Hepatocyte (in vitro differentiated cells): ENCODE data around the gene ALKBH7. TPM values are rescaled to one million over a fixed set of nuclear protein-coding genes. Genes with fewer than 3 reads are reported as not detected.

Experiments
- DNase-seq: peaks from one replicate; pipeline ENCODE4 v3.0.0-alpha.2; 2016; ENCODE audit warnings: low spot score
- H2AFZ ChIP-seq: fragments of 200-600 bp; sonication (generic); 2 replicates; pipeline ENCODE4 v1.6.0; 2016; ENCODE audit warnings: antibody characterized with exemption, mild to moderate bottlenecking
- H3K27ac ChIP-seq: fragments of 200-600 bp; sonication (generic); 2 replicates; pipeline ENCODE4 v1.5.1; 2016; ENCODE audit warnings: mild to moderate bottlenecking
- H3K27me3 ChIP-seq: fragments of 200-600 bp; sonication (generic); 2 replicates; pipeline ENCODE4 v1.6.1; 2016
- H3K36me3 ChIP-seq: fragments of 200-600 bp; sonication (generic); replicated peaks from 2 replicates; pipeline ENCODE4 v1.5.1; 2016; ENCODE audit warnings: low read depth; ENCODE audit not compliant: insufficient read depth
- H3K4me1 ChIP-seq: fragments of 200-600 bp; sonication (generic); 2 replicates; pipeline ENCODE4 v1.5.1; 2016; ENCODE audit warnings: mild to moderate bottlenecking, moderate library complexity; ENCODE audit not compliant: insufficient read depth
- H3K4me2 ChIP-seq: fragments of 200-600 bp; sonication (generic); 2 replicates; pipeline ENCODE4 v1.6.0; 2016
- H3K4me3 ChIP-seq: fragments of 200-600 bp; sonication (generic); 2 replicates; pipeline ENCODE4 v1.5.1; 2016; ENCODE audit warnings: mild to moderate bottlenecking
- H3K79me2 ChIP-seq: fragments of 200-600 bp; sonication (generic); 2 replicates; pipeline ENCODE4 v1.6.0; 2017; ENCODE audit warnings: mild to moderate bottlenecking
- H3K9me2 ChIP-seq: fragments of 200-600 bp; sonication (generic); replicated peaks from 2 replicates; pipeline ENCODE4 v1.6.0; 2017; ENCODE audit warnings: mild to moderate bottlenecking; ENCODE audit not compliant: insufficient read depth
- H3K9me3 ChIP-seq: fragments of 200-600 bp; sonication (generic); 2 replicates; pipeline ENCODE4 v1.5.1; 2016; ENCODE audit warnings: low read depth, mild to moderate bottlenecking
- H4K20me1 ChIP-seq: fragments of 200-600 bp; sonication (generic); 2 replicates; pipeline ENCODE4 v1.6.0; 2016; ENCODE audit warnings: mild to moderate bottlenecking; ENCODE audit not compliant: insufficient read depth, poor library complexity, severe bottlenecking
- EZH2 ChIP-seq: fragments of 200-600 bp; sonication (generic); IDR thresholded peaks from 2 replicates; pipeline ENCODE4 v1.6.1; 2016; ENCODE audit warnings: antibody characterized with exemption, mild to moderate bottlenecking, borderline replicate concordance
- EZH2phosphoT487 ChIP-seq: fragments of 200-600 bp; sonication (generic); IDR thresholded peaks from one replicate; pipeline ENCODE4 v1.6.1; 2018; ENCODE audit warnings: antibody characterized with exemption, mild to moderate bottlenecking, low read depth, moderate library complexity; ENCODE audit not compliant: unreplicated experiment, severe bottlenecking
- WGBS: methylation state at CpG from one replicate; pipeline ENCODE4 v1.1.6; 2016; ENCODE audit warnings: low lambda C conversion rate; ENCODE audit errors: missing lambda C conversion rate; 5-methylcytosine and 5-hydroxymethylcytosine counted together
- polyA plus RNA-seq: library from polyadenylated mRNA; unstranded; fragments of >200 nt; fragmentation: Nextera tagmentation; extraction: Ambion mirVana; gene quantifications from 2 replicates; pipeline ENCODE4 v1.2.1, GENCODE V29; 2016
- total RNA-seq: library from RNA; depleted of rRNA; stranded (reverse); fragments of >200 nt; gene quantifications from 2 replicates; pipeline ENCODE4 v1.2.3, GENCODE V29; 2014
- TF ChIP-seq, protein P1 (sequence below): fragments of 200-600 bp; sonication (generic); IDR thresholded peaks from 2 replicates; pipeline ENCODE4 v1.5.1; 2016; ENCODE audit warnings: antibody characterized with exemption, mild to moderate bottlenecking; ENCODE audit not compliant: poor library complexity

Gene ALKBH7
- total and polyA plus RNA-seq, 2 experiments from 2014 or later, result 45.3 to 99.3 TPM

DNA sequence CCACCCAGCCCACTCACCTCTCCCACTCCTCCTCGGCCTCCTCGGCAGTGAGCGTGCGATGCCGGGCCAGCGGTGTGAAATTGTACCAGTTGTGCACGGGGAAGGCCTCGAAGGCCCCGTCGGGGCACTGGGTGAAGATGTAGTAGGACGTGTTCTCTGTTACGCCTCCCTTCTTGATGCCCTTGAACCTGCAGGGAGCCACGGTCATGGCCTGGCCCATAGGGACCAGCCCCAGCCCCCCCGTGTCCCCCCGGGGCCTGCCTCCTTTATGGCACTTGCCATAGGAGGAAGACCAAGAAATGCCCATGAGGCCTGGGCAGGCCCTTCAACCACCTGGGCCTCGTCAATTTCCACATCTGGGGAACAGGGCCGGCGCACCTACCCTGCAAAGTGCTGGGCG lies 14.8 kb downstream of the ALKBH7 start:
- Histone ChIP-seq H2AFZ (no peak overlapping the region), H3K9me2 (no peaks in the 10 kb centered on the region), H3K79me2 (peaks cover 25% of the 10 kb centered on the region), H3K4me2 (no peak overlapping the region), H3K4me3 (no peak overlapping the region), H3K27me3 (no peaks in the 10 kb centered on the region), H3K9me3 (no peaks in the 10 kb centered on the region), H3K27ac (no peak overlapping the region), H3K4me1 (peaks cover 7% of the 10 kb centered on the region), H3K36me3 (no peaks in the 10 kb centered on the region), H4K20me1 (no peaks in the 10 kb centered on the region)
- 95% methylated on average over 17 of the region's 19 CpGs for WGBS
- DNase-seq, result no peak
- TF ChIP-seq EZH2, result no peak
- TF ChIP-seq EZH2phosphoT487, result no peak
- TF ChIP-seq, protein P1, sequence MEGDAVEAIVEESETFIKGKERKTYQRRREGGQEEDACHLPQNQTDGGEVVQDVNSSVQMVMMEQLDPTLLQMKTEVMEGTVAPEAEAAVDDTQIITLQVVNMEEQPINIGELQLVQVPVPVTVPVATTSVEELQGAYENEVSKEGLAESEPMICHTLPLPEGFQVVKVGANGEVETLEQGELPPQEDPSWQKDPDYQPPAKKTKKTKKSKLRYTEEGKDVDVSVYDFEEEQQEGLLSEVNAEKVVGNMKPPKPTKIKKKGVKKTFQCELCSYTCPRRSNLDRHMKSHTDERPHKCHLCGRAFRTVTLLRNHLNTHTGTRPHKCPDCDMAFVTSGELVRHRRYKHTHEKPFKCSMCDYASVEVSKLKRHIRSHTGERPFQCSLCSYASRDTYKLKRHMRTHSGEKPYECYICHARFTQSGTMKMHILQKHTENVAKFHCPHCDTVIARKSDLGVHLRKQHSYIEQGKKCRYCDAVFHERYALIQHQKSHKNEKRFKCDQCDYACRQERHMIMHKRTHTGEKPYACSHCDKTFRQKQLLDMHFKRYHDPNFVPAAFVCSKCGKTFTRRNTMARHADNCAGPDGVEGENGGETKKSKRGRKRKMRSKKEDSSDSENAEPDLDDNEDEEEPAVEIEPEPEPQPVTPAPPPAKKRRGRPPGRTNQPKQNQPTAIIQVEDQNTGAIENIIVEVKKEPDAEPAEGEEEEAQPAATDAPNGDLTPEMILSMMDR, result no peak

GRCh38 chr19:6392221-6393073 lies 19.9 kb downstream of the ALKBH7 start:
- H3K9me3 ChIP-seq, result no peaks in the 10 kb centered on the region
- H2AFZ ChIP-seq, result peak overlapping the region; percentile 68
- peaks cover 8% of the 10 kb centered on the region for H3K4me1 ChIP-seq
- H4K20me1 ChIP-seq, result no peaks in the 10 kb centered on the region
- no peak for DNase-seq
- H3K4me3 ChIP-seq, result peak overlapping the region; percentile 44
- H3K9me2 ChIP-seq, result no peaks in the 10 kb centered on the region
- 10% methylated on average over 27 of the region's 30 CpGs for WGBS
- H3K27ac ChIP-seq, result peak overlapping the region; percentile 98
- no peaks in the 10 kb centered on the region for H3K36me3 ChIP-seq
- peak overlapping the region; percentile 82 for H3K4me2 ChIP-seq
- peaks cover 30% of the 10 kb centered on the region for H3K79me2 ChIP-seq
- no peaks in the 10 kb centered on the region for H3K27me3 ChIP-seq
- TF ChIP-seq EZH2, result no peak
- TF ChIP-seq EZH2phosphoT487, result no peak
- TF ChIP-seq, protein P1, result no peak

DNA sequence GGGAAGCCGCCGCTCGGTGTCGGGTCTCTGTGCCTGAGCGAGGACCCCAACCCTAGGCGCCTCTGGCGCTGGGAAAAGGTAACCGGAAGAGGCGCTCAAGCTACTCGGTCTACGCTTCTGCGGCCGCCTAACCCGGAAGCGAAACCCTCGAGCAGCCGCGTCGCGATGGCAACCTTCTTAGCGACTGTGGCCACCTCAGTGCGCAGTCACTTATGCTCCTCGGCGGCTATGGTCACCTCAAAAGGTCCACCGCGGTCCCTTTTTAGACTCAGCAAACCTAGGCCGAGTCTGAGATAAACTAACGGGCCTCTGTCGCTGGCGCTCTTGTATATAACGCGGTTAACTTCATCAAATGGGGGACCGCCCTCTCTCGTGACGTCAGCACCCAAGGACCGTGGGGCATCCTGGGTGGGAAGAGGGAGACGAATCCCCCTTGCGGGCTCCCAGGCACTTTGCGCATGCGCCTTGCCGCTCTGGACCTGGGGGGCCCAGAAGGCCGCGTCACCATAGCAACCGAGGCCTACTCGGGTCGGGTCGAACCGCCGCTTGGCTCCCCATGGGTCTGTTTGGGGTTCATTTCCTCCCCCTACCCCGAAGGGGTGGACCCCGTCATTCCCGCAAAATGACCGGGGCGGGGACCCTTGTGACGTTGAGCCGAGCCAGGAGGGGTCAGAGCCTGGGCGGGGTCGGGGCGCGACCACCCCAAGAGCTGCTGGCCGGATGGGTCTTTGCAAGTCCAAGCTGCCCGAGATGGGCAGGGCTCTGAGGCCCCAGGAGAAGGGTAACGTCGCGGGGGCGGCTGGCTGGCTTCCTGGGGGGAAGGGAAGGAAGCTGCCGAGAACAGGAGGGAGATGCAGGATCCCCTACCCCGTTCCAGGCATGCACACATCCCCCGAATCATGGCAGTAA lies 20.7 kb downstream of the ALKBH7 start, which contains the start of gene GTF2F1:
TSS of gene GTF2F1 (minus strand) at position 91 of the 909 bp plus-strand sequence. CDS start 169 bp downstream, outside the sequence.
- peak; percentile 99 for DNase-seq
- peak within 1 kb of the TSS; percentile 82 for H3K4me2 ChIP-seq
- TF ChIP-seq, protein P1, result peak; percentile 11
- TF ChIP-seq EZH2phosphoT487, result no peak
- peak within 1 kb of the TSS; percentile 44 for H3K4me3 ChIP-seq
- peak within 1 kb of the TSS; percentile 68 for H2AFZ ChIP-seq
- no peaks in the 10 kb centered on the region for H3K36me3 ChIP-seq
- peaks cover 8% of the 10 kb centered on the region for H3K4me1 ChIP-seq
- H3K9me2 ChIP-seq, result no peaks in the 10 kb centered on the region
- H3K27me3 ChIP-seq, result no peaks in the 10 kb centered on the region
- H3K79me2 ChIP-seq, result peaks cover 30% of the 10 kb centered on the region
- peak within 1 kb of the TSS; percentile 98 for H3K27ac ChIP-seq
- no peaks in the 10 kb centered on the region for H4K20me1 ChIP-seq
- H3K9me3 ChIP-seq, result no peaks in the 10 kb centered on the region
- 1% methylated on average over 52 of the region's 69 CpGs for WGBS
